K562 (cell line): ENCODE results near the gene WNT11. TPM values are rescaled to one million over a fixed set of nuclear protein-coding genes. Genes with fewer than 3 reads are reported as not detected.

ENCODE experiments used
- ATAC-seq: fragments of 200-7000 bp; cut with Tn5 transposase; 3 replicates; pipeline ENCODE4 v1.9.1; 2020; ENCODE audit warnings: moderate library complexity
- BruUV-seq: library from RNA; stranded (reverse); fragments of 400-500 nt; replicated peaks from 2 replicates; lab custom pipeline; 2021; lab: Mats Ljungman, UMichigan
- CTCF ChIA-PET: fragments of 300-600 bp; formaldehyde crosslinking; extraction: SDS; loops from one replicate; lab custom pipeline; 2021; ENCODE audit warnings: low intra/inter-chr PET ratio; lab: Yijun Ruan, JAX
- POLR2A ChIA-PET: fragments of 300-600, 350-650 bp; sonication (Branson Sonifier 250); formaldehyde crosslinking; extraction: SDS; loops from one replicate; lab custom pipeline; 2021; ENCODE audit warnings: antibody characterized with exemption, inconsistent platforms; lab: Yijun Ruan, JAX
- DNase-seq, 4 experiments: peaks; one replicate each; pipeline versions ENCODE4 v3.0.0 to v3.0.0-alpha.2; 2011 to 2018; ENCODE audit warnings: low spot score in 3 of 4, mixed read lengths in 3 of 4; ENCODE audit errors: extremely low read depth in 1 of 4
- FAIRE-seq: peaks from 2 replicates; lab custom pipeline; 2011; peaks lifted over from hg19 to GRCh38; lab: Jason Lieb, UNC
- H2AFZ ChIP-seq: 2 replicates; pipeline ENCODE4 v1.6.0; 2011; ENCODE audit warnings: low read depth, low read length, control low read depth, inconsistent platforms
- H3K27ac ChIP-seq: fragments of 200-600 bp; 3 replicates; pipeline ENCODE4 v1.8.0; 2011; ENCODE audit warnings: low read depth, mild to moderate bottlenecking, control low read depth, inconsistent platforms, low read length, moderate library complexity, mixed read lengths; ENCODE audit errors: extremely low read depth
- H3K27me3 ChIP-seq, 2 experiments: fragments of 300-600 bp in 1 of 2; 2 replicates in 1 of 2; 3 replicates in 1 of 2; pipeline versions ENCODE4 v1.6.0 to v1.8.0; 2011; ENCODE audit warnings: inconsistent platforms in 2 of 2, low read length in 2 of 2, mild to moderate bottlenecking in 1 of 2, mixed read lengths in 1 of 2, moderate library complexity in 1 of 2; ENCODE audit not compliant: control insufficient read depth in 2 of 2, insufficient read depth in 2 of 2
- H3K36me3 ChIP-seq: fragments of 300-600 bp; 3 replicates; pipeline ENCODE4 v1.8.0; 2011; ENCODE audit warnings: mild to moderate bottlenecking, low read length, inconsistent platforms; ENCODE audit not compliant: control insufficient read depth, insufficient read depth
- H3K4me1 ChIP-seq, 2 experiments: fragments of 200-600 bp in 1 of 2; replicated peaks in 1 of 2; 2 replicates in 1 of 2; 3 replicates in 1 of 2; pipeline versions ENCODE4 v1.5.1 to v1.8.0; 2011; ENCODE audit warnings: inconsistent platforms in 2 of 2, low read length in 2 of 2, mild to moderate bottlenecking in 1 of 2, mixed read lengths in 1 of 2, moderate library complexity in 1 of 2; ENCODE audit not compliant: control insufficient read depth in 2 of 2, insufficient read depth in 2 of 2
- H3K4me2 ChIP-seq: 2 replicates; pipeline ENCODE4 v1.6.1; 2011; ENCODE audit warnings: low read length, control low read depth, inconsistent platforms, mixed read lengths; ENCODE audit not compliant: insufficient read depth
- H3K4me3 ChIP-seq: fragments of 200-600 bp; sonication (generic), shearing (Covaris generic); 2 replicates; pipeline ENCODE4 v1.5.1; 2016; ENCODE audit warnings: control low read depth, inconsistent platforms
- H3K79me2 ChIP-seq: fragments of 200-600 bp; 3 replicates; pipeline ENCODE4 v1.8.0; 2011; ENCODE audit warnings: low read length, inconsistent platforms; ENCODE audit not compliant: control insufficient read depth, insufficient read depth
- H3K9ac ChIP-seq, 2 experiments: 2 replicates each; pipeline versions ENCODE4 v1.6.0 to v1.6.1; 2011; ENCODE audit warnings: low read depth in 2 of 2, low read length in 2 of 2, control low read depth in 1 of 2, inconsistent platforms in 1 of 2, mild to moderate bottlenecking in 1 of 2, mixed read lengths in 1 of 2; ENCODE audit not compliant: insufficient read depth in 1 of 2
- H3K9me1 ChIP-seq: one replicate; pipeline ENCODE4 v1.6.0; 2011; ENCODE audit warnings: inconsistent platforms, mild to moderate bottlenecking, low read length, moderate library complexity; ENCODE audit not compliant: control insufficient read depth, insufficient read depth
- H3K9me3 ChIP-seq: replicated peaks from 2 replicates; pipeline ENCODE4 v1.5.1; 2011; ENCODE audit warnings: low read depth, low read length, inconsistent platforms; ENCODE audit not compliant: control insufficient read depth, insufficient read depth
- H4K20me1 ChIP-seq: replicated peaks from 2 replicates; pipeline ENCODE4 v1.6.1; 2011; ENCODE audit warnings: low read length, inconsistent platforms, mixed read lengths; ENCODE audit not compliant: control insufficient read depth, insufficient read depth
- IFI16 ChIP-seq: fragments of 250-450 bp; sonication (Bioruptor Pico); IDR thresholded peaks from 2 replicates; pipeline ENCODE4 v2.1.2; 2022; ENCODE audit warnings: mild to moderate bottlenecking, inconsistent platforms
- RBM25 ChIP-seq: fragments of 200-400 bp; formaldehyde crosslinking; IDR thresholded peaks from 2 replicates; pipeline ENCODE4 v1.6.1; 2018; ENCODE audit warnings: low read length, low read depth, moderate library complexity; ENCODE audit not compliant: severe bottlenecking
- TOE1 ChIP-seq, 2 experiments: fragments of 450-650 bp in 1 of 2; sonication (generic) in 1 of 2; formaldehyde crosslinking in 1 of 2; IDR thresholded peaks; 2 replicates each; pipeline versions ENCODE4 v1.7.1 to v1.8.0; 2016 to 2022; ENCODE audit warnings: borderline replicate concordance in 2 of 2, mild to moderate bottlenecking in 2 of 2, antibody characterized with exemption in 1 of 2, inconsistent platforms in 1 of 2, low read depth in 1 of 2, missing genetic modification reagents in 1 of 2, moderate library complexity in 1 of 2
- ZFP36 ChIP-seq: fragments of 150-350 bp; IDR thresholded peaks from 2 replicates; pipeline ENCODE4 v1.6.1; 2018; ENCODE audit warnings: low read length, low read depth; ENCODE audit not compliant: partially characterized antibody
- ZNF707 ChIP-seq: fragments of 250-450 bp; sonication (Bioruptor Pico); conservative IDR thresholded peaks from 2 replicates; pipeline ENCODE4 v1.8.0; 2022; ENCODE audit warnings: inconsistent platforms, mild to moderate bottlenecking, moderate library complexity
- WGBS: fragments of 100-300 bp; shearing (Covaris generic); methylation state at CpG from one replicate; pipeline ENCODE4 v1.1.6; 2016; ENCODE audit warnings: low coverage, mixed read lengths; ENCODE audit not compliant: insufficient coverage; ENCODE audit errors: missing lambda C conversion rate; 5-methylcytosine and 5-hydroxymethylcytosine counted together
- in situ Hi-C: fragments of 300-500 bp; cut with MboI; formaldehyde crosslinking; loops from 4 replicates; pipeline ENCODE4 v1.15.0; 2018; ENCODE audit warnings: inconsistent platforms, mixed read lengths
- intact Hi-C: fragments of 100-400 bp; cut with micrococcal nuclease; formaldehyde crosslinking; loops from 2 replicates; pipeline ENCODE4 v1.14.2; 2022
- polyA plus RNA-seq, 8 experiments: library from polyadenylated mRNA; depleted of rRNA in 4 of 8; stranded (reverse) in 5 of 8; unstranded in 3 of 8; fragments of >200 nt; fragmentation: Nextera tagmentation in 2 of 8; fragmentation: Illumina TruSeq in 1 of 8; extraction: Ambion mirVana in 2 of 8; extraction: Trizol in 1 of 8; gene quantifications; 2 replicates each; pipeline versions ENCODE4 v1.2.1 to v1.2.3, GENCODE V29; 2011 to 2014; ENCODE audit warnings: inconsistent platforms in 1 of 8, missing spikeins in 1 of 8
- total RNA-seq, 7 experiments: library from RNA; depleted of rRNA in 6 of 7; stranded (reverse); fragments of >200 nt in 6 of 7; fragmentation: Illumina TruSeq in 2 of 7; extraction: Trizol in 2 of 7; gene quantifications; 2 replicates each; pipeline versions ENCODE4 v1.2.1 to v1.2.3, GENCODE V29; 2011 to 2021; ENCODE audit warnings: low replicate concordance in 1 of 7

WNT11 gene
- total and polyA plus RNA-seq, 9 of the 15 experiments (the other 6 are each of a cell fraction or from before 2014, with no cell fraction given): 0.03 to 0.20 (median 0.09) TPM; not detected in 4

- ChIA-PET CTCF (no interaction called here), POLR2A (no interaction called here)
- intact Hi-C loops (no loop called here), in situ Hi-C loops (no loop called here)
- 60% methylated on average over 6 of the region's 6 CpGs for WGBS
- H4K20me1 ChIP-seq: no peaks in the 10 kb centered on the region
- no peak overlapping the region for H3K4me3 ChIP-seq
- H3K4me1 ChIP-seq: peaks cover 12 to 24% of the 10 kb centered on the region in 2 experiments
- no peaks in the 10 kb centered on the region for H3K9me3 ChIP-seq
- H3K79me2 ChIP-seq: no peaks in the 10 kb centered on the region
- ATAC-seq (no peak), DNase-seq (no peak), FAIRE-seq (no peak)
- no peak overlapping the region for H3K9ac ChIP-seq
- no peak overlapping the region for H3K4me2 ChIP-seq
- no peaks in the 10 kb centered on the region for H3K36me3 ChIP-seq
- BruUV-seq: no TSS peak
- H2AFZ ChIP-seq: no peak overlapping the region
- peak; percentile 81 for TF ChIP-seq ZFP36
- TF ChIP-seq IFI16: no peak
- TF ChIP-seq RBM25: peak; percentile 80
- no peak for TF ChIP-seq TOE1 (IDR thresholded peaks at IDR 0.05; ENCODE audit: borderline replicate concordance)
- no peak for TF ChIP-seq TOE1 (CRISPR knock-in tag; IDR thresholded peaks at IDR 0.05; ENCODE audit: borderline replicate concordance, low read depth)
- H3K27me3 ChIP-seq: no peaks in the 10 kb centered on the region
- no peak overlapping the region for H3K27ac ChIP-seq
- no peaks in the 10 kb centered on the region for H3K9me1 ChIP-seq
These were observed 24.9 kb upstream of the WNT11 start for GRCh38 chr11:76231121-76231738.

- Histone ChIP-seq H3K36me3 (no peaks in the 10 kb centered on the region), H3K9ac (peak overlapping the region in 1 of 2 experiments; percentile 57; a peak in 1 of 4 replicates), H4K20me1 (no peaks in the 10 kb centered on the region), H3K4me2 (no peak overlapping the region), H3K4me1 (peaks cover 12 to 23% of the 10 kb centered on the region in 2 experiments), H3K27me3 (no peaks in the 10 kb centered on the region), H2AFZ (no peak overlapping the region), H3K4me3 (no peak overlapping the region), H3K9me3 (no peaks in the 10 kb centered on the region), H3K79me2 (no peaks in the 10 kb centered on the region), H3K9me1 (no peaks in the 10 kb centered on the region), H3K27ac (no peak overlapping the region)
- in situ Hi-C loops: no loop called here
- ATAC-seq: no peak
- TF ChIP-seq ZNF707 (CRISPR knock-in tag): no peak
- intact Hi-C loops: no loop called here
- DNase-seq: no peak
- ChIA-PET POLR2A (no interaction called here), CTCF (no interaction called here)
- no TSS peak for BruUV-seq
- FAIRE-seq: no peak
- 33% methylated on average over 8 of the region's 8 CpGs for WGBS
These were observed 24.1 kb upstream of the WNT11 start for GRCh38 chr11:76230392-76230791.
